HEK293T (cell line): ENCODE results near the gene STXBP1.
"Not testable (repeated sequence)": the region's sequence is repeated elsewhere in the genome, so short reads cannot be mapped to it uniquely, and the experiment has no call there.

ENCODE experiments used
- CTCF ChIA-PET: fragments of 350-600 bp; formaldehyde crosslinking; extraction: SDS; loops from one replicate; lab custom pipeline; 2021; ENCODE audit warnings: antibody characterized with exemption, inconsistent platforms; lab: Yijun Ruan, JAX
- POLR2A ChIA-PET: fragments of 350-600 bp; formaldehyde crosslinking; extraction: SDS; loops from one replicate; lab custom pipeline; 2020; ENCODE audit warnings: antibody characterized with exemption, inconsistent platforms; lab: Yijun Ruan, JAX
- DNase-seq: peaks from one replicate; pipeline ENCODE4 v3.0.0; 2012; ENCODE audit warnings: mixed read lengths; ENCODE audit errors: extremely low spot score
- ARNT ChIP-seq: fragments of 450-650 bp; IDR thresholded peaks from 2 replicates; pipeline ENCODE4 v1.6.1; 2017; ENCODE audit warnings: mild to moderate bottlenecking
- BHLHE40 ChIP-seq: fragments of 450-650 bp; IDR thresholded peaks from 2 replicates; pipeline ENCODE4 v1.6.1; 2016; ENCODE audit warnings: mild to moderate bottlenecking, moderate library complexity, borderline replicate concordance
- CTBP1 ChIP-seq: fragments of 450-650 bp; IDR thresholded peaks from 2 replicates; pipeline ENCODE4 v1.6.1; 2016; ENCODE audit warnings: borderline replicate concordance
- ELF4 ChIP-seq: fragments of 450-650 bp; IDR thresholded peaks from 2 replicates; pipeline ENCODE4 v1.6.1; 2017; ENCODE audit warnings: antibody characterized with exemption
- FOXA1 ChIP-seq: fragments of 450-650 bp; IDR thresholded peaks from 2 replicates; pipeline ENCODE4 v1.6.1; 2016; ENCODE audit warnings: mild to moderate bottlenecking
- FOXK2 ChIP-seq: fragments of 450-650 bp; IDR thresholded peaks from 2 replicates; pipeline ENCODE4 v1.6.1; 2016; ENCODE audit warnings: mild to moderate bottlenecking
- FOXM1 ChIP-seq: fragments of 450-650 bp; IDR thresholded peaks from 2 replicates; pipeline ENCODE4 v1.6.1; 2017; ENCODE audit warnings: mild to moderate bottlenecking, borderline replicate concordance
- HDGF ChIP-seq: fragments of 450-650 bp; IDR thresholded peaks from 2 replicates; pipeline ENCODE4 v1.6.1; 2017; ENCODE audit warnings: antibody characterized with exemption, borderline replicate concordance
- L3MBTL2 ChIP-seq: fragments of 450-650 bp; conservative IDR thresholded peaks from 2 replicates; pipeline ENCODE4 v1.6.1; 2016; ENCODE audit warnings: mild to moderate bottlenecking
- LEF1 ChIP-seq: fragments of 450-650 bp; IDR thresholded peaks from 2 replicates; pipeline ENCODE4 v1.6.1; 2017; ENCODE audit warnings: mild to moderate bottlenecking, borderline replicate concordance
- NFRKB ChIP-seq: fragments of 450-650 bp; IDR thresholded peaks from 2 replicates; pipeline ENCODE4 v1.6.1; 2016; ENCODE audit warnings: mild to moderate bottlenecking, moderate library complexity
- SP1 ChIP-seq: fragments of 450-650 bp; IDR thresholded peaks from 2 replicates; pipeline ENCODE4 v1.6.1; 2017
- SUZ12 ChIP-seq: fragments of 450-650 bp; IDR thresholded peaks from 2 replicates; pipeline ENCODE4 v1.6.1; 2016; ENCODE audit warnings: mild to moderate bottlenecking
- TARDBP ChIP-seq: fragments of 450-650 bp; IDR thresholded peaks from 2 replicates; pipeline ENCODE4 v1.6.1; 2016
- ZNF384 ChIP-seq: fragments of 450-650 bp; IDR thresholded peaks from 2 replicates; pipeline ENCODE4 v1.6.1; 2016
- TF ChIP-seq, protein P1 (sequence below): fragments of 450-650 bp; IDR thresholded peaks from 2 replicates; pipeline ENCODE4 v1.6.1; 2016

The STXBP1 gene

DNA sequence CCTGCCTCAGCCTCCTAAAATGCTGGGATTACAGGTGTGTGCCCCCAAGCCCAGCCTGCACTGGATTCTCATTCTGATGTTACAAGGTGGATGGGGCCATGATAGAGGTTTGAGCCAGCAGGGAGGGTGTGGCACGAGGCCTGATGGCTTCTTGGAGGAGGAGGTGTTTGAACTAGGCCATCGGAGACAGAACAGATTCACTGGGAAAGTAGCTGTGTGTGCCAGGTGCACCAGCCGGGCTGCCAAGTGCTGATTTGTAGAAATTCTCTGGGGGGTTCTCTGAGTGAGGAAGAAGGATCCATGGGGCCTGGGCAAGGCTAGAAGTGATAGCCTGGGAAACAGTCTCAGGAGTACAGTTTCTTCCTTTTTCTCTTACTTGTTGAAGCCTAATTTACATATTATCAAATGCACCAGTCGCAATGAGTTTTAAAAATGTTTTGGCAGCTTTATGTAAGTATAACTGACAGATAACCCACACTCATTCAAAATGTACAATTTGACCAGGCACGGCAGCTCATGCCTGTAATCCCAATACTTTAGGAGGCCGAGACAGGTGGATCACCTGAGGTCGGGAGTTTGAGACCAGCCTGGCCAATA is 31.1 kb upstream of the STXBP1 start:
- CTCF ChIA-PET: no interaction called here

DNA sequence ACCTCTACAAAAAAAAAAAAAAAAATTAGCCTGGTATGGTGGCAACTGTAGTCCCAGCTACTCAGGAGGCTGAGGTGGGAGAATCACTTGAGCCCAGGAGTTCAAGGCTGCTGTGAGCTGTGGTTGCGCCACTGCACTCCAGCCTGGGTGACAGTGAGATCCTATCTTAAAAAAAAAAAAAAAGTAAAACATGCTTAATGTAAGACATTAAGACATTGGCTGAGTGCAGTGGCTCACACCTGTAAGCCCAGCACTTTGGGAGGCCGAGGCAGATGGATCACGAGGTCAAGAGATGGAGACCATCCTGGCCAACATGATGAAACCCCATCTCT is 27.6 kb upstream of the STXBP1 start:
- CTCF ChIA-PET: interaction anchor here (0.6 to 1.9 kb wide), 4 partner anchors 12 to 150 kb away, joined by 3 to 7 read pairs (median 3); partner anchors contain the start of gene TOR2A
- POLR2A ChIA-PET: not testable (repeated sequence)

More for the DNA sequence above, 31.1 kb upstream of the STXBP1 start:
- TF ChIP-seq TARDBP (no peak), SUZ12 (no peak), NFRKB (no peak), FOXK2 (no peak)
- DNase-seq: no peak
- POLR2A ChIA-PET: no interaction called here

DNA sequence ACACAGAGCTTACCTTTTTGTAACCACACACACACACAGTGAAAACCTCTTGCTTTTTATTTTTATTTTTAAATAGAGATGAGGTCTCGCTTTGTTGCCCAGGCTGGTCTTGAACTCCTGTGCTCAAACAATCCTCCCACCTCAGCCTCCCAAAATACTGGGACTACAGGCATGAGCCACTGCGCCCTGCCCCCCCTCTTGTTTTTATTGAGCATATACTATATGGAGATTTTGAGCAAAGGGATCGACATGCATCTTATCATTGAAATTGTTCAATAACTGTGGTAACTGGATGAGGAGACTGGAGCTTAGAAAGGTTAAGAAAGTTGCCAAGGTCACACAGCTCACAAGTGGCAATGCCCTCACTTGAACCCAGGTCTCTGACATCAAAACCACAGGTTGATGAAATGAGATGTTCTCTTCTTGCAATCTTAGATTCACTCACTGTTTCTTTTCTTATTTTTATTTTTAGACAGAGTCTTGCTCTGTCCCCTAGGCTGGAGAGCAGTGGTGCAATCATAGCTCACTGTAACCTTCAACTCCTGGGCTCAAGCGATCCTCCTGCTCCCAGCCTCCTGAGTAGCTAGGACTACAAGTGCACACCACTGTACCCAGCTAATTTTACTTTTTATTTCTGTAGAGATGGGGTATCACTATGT is 26.8 kb upstream of the STXBP1 start:
- POLR2A ChIA-PET: no interaction called here
- CTCF ChIA-PET: interaction anchor here (0.6 to 1.9 kb wide), 3 partner anchors 11 to 149 kb away, joined by 3 to 7 read pairs (median 5); partner anchors contain the start of gene TOR2A
- TF ChIP-seq SUZ12 (no peak), LEF1 (no peak), ZNF384 (no peak), L3MBTL2 (no peak), FOXM1 (no peak), ARNT (no peak), NFRKB (no peak), ELF4 (no peak), TARDBP (no peak), HDGF (no peak), BHLHE40 (no peak), FOXA1 (no peak), SP1 (no peak), FOXK2 (no peak), CTBP1 (no peak)
- TF ChIP-seq, protein P1, sequence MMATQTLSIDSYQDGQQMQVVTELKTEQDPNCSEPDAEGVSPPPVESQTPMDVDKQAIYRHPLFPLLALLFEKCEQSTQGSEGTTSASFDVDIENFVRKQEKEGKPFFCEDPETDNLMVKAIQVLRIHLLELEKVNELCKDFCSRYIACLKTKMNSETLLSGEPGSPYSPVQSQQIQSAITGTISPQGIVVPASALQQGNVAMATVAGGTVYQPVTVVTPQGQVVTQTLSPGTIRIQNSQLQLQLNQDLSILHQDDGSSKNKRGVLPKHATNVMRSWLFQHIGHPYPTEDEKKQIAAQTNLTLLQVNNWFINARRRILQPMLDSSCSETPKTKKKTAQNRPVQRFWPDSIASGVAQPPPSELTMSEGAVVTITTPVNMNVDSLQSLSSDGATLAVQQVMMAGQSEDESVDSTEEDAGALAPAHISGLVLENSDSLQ: no peak
- no peak for DNase-seq

More for the DNA sequence above, 27.6 kb upstream of the STXBP1 start:
- not testable (repeated sequence) for DNase-seq

DNA sequence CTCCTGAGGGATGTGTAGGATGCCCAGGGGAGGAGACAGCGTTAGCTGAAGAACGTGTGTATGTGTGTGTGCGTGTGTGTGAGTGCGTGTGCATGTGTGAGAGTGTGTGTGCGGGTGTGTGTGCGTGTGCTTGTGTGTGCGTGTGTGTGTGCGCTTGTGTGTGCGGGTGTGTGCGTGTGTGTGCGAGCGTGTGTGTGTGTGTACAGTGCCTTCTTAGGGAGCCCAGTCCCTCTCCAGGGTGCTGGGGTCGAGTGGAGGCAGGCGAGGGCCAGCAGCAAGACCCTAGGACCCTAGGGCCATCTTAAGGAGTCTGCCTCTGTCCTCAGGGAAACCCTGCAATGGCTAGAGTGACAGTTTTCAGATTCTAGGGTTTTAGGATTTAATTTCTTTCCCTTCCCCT is 26.0 kb upstream of the STXBP1 start:
- ChIA-PET CTCF (interaction anchor here (1.3 kb wide), 1 partner anchor 82 kb away, joined by 5 read pairs; no protein-coding TSS in a partner anchor), POLR2A (no interaction called here)
- DNase-seq: no peak
- TF ChIP-seq LEF1: no peak
- TF ChIP-seq SP1: no peak
- no peak for TF ChIP-seq FOXA1
- no peak for TF ChIP-seq FOXK2
- no peak for TF ChIP-seq TARDBP
- no peak for TF ChIP-seq ARNT
- no peak for TF ChIP-seq ZNF384
- TF ChIP-seq SUZ12: no peak
- TF ChIP-seq, protein P1: no peak
- TF ChIP-seq FOXM1: no peak
- TF ChIP-seq CTBP1: no peak
- no peak for TF ChIP-seq HDGF
- no peak for TF ChIP-seq L3MBTL2
- TF ChIP-seq NFRKB: no peak
- no peak for TF ChIP-seq BHLHE40
- no peak for TF ChIP-seq ELF4

DNA sequence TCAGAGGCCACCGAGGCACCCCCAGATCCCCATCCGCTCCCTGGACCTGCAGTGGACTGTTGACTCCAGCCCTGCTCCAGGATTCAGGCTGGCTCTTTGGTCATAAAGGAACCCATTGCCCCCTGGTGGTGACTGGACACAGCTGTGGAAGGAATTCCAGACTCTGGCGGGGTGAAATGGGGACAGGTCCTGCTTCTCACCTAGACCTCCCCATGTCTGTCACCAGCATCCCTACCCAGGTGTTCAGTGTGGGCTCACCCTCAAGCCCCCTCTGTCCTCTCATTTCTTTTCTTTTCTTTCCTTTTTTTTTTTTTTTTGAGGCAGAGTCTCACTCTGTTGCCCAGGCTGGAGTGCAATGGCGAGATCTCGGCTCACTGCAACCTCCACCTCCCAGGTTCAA is 25.5 kb upstream of the STXBP1 start:
- DNase-seq: peak; percentile 79
- ChIA-PET POLR2A (no interaction called here), CTCF (interaction anchor here (0.6 to 1.5 kb wide), 2 partner anchors 83 to 460 kb away, joined by 3 to 13 read pairs; no protein-coding TSS in a partner anchor)
- TF ChIP-seq ZNF384: no peak
- TF ChIP-seq, protein P1: no peak
- no peak for TF ChIP-seq FOXA1
- TF ChIP-seq NFRKB: no peak
- TF ChIP-seq TARDBP: no peak
- no peak for TF ChIP-seq L3MBTL2
- no peak for TF ChIP-seq CTBP1
- no peak for TF ChIP-seq SP1
- no peak for TF ChIP-seq HDGF
- TF ChIP-seq ARNT: no peak
- no peak for TF ChIP-seq BHLHE40
- no peak for TF ChIP-seq FOXM1
- no peak for TF ChIP-seq LEF1

DNA sequence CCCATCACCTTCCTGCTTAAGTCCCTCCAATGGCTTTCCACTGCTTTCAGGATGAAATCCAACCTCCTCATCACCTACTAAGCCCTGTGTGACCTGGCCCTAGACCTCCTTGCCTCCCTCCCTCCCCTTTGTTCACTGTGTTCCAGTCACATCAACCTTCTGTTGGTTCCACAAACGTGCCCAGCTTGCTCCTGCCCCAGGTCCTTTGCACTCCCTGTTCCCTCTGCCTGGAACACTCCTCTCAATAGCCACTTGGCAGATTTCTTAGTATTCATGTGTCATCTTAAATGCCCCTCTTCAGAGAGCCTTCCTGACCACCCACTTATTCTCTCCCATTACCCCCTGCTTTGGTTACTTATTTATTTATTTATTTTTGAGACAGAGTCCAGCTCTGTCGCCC is 24.1 kb upstream of the STXBP1 start:
- TF ChIP-seq ARNT (no peak), ELF4 (no peak), L3MBTL2 (no peak), FOXK2 (no peak)
- ChIA-PET CTCF (interaction anchor here (0.5 to 1.5 kb wide), 2 partner anchors 84 to 282 kb away, joined by 3 to 13 read pairs; no protein-coding TSS in a partner anchor), POLR2A (interaction anchor here (0.6 kb wide), 1 partner anchor 92 kb away, joined by 3 read pairs; no protein-coding TSS in a partner anchor)
- no peak for DNase-seq
